ENCODE data around the gene SPECC1.

The SPECC1 gene

GRCh38 chr17:20266806-20267458 lies 257.8 kb downstream of the SPECC1 start:
- H3K4me3 ChIP-seq (ENCODE audit: low read length): no peak overlapping the region
- no peak for TF ChIP-seq CTCF (conservative IDR thresholded peaks at IDR 0.05; ENCODE audit: low read length)
- DNase-seq (ENCODE audit: low read depth): peak; percentile 41

- DNase-seq (ENCODE audit: low read depth): no peak
- no peak for TF ChIP-seq CTCF (conservative IDR thresholded peaks at IDR 0.05; ENCODE audit: low read length)
- no peak overlapping the region for H3K4me3 ChIP-seq (ENCODE audit: low read length)
These were observed 258.3 kb downstream of the SPECC1 start for GRCh38 chr17:20267459-20267842.

GRCh38 chr17:20270369-20270768 lies 261.2 kb downstream of the SPECC1 start:
- no peak for DNase-seq (ENCODE audit: low read depth)
- no peak for TF ChIP-seq CTCF (conservative IDR thresholded peaks at IDR 0.05; ENCODE audit: low read length)
- H3K4me3 ChIP-seq (ENCODE audit: low read length): no peak overlapping the region

- no peak for DNase-seq (ENCODE audit: low read depth)
- TF ChIP-seq CTCF (conservative IDR thresholded peaks at IDR 0.05; ENCODE audit: low read length): no peak
- no peak overlapping the region for H3K4me3 ChIP-seq (ENCODE audit: low read length)
These were observed 262.0 kb downstream of the SPECC1 start for GRCh38 chr17:20271011-20271610.

- TF ChIP-seq CTCF (conservative IDR thresholded peaks at IDR 0.05; ENCODE audit: low read length): no peak
- no peak for DNase-seq (ENCODE audit: low read depth)
- H3K4me3 ChIP-seq (ENCODE audit: low read length): no peak overlapping the region
These were observed 264.8 kb downstream of the SPECC1 start for GRCh38 chr17:20273741-20274500.

GRCh38 chr17:20275653-20276052 lies 266.5 kb downstream of the SPECC1 start:
- TF ChIP-seq CTCF (conservative IDR thresholded peaks at IDR 0.05; ENCODE audit: low read length): no peak
- DNase-seq (ENCODE audit: low read depth): no peak
- no peak overlapping the region for H3K4me3 ChIP-seq (ENCODE audit: low read length)

GRCh38 chr17:20276421-20276820 lies 267.3 kb downstream of the SPECC1 start:
- no peak for DNase-seq (ENCODE audit: low read depth)
- TF ChIP-seq CTCF (conservative IDR thresholded peaks at IDR 0.05; ENCODE audit: low read length): no peak
- no peak overlapping the region for H3K4me3 ChIP-seq (ENCODE audit: low read length)

Measured in AG10803 (cell line).